ENCODE results near the gene ADRA1B.

ADRA1B gene

GRCh38 chr5:159915904-159916840 lies at the start of gene ADRA1B:
Gene ADRA1B (plus strand): TSS chr5:159916482. CDS start chr5:159916906, 424 bp downstream.
- no peak for DNase-seq (ENCODE audit: low spot score)

- no peak for DNase-seq (ENCODE audit: low spot score)
These were observed 42.6 kb upstream of the ADRA1B start for GRCh38 chr5:159873680-159874079.

DNA sequence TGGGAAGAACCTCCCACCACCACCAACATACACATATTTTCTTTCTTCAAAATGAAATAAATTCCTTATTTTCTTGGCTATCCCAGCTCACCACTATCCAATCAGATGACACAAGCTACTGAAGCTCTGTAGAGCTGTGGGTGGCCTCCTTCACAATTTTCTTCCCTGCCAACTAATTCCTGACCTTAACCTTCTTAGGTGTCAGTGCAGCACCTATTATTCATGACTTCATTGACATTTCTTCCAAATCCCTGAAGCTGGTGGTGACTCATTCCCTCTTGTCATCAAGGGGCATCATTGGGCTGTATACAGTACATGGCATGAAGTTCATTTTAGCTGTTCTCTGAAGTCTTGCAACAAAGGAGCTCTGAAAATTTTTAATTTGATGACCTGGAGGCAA lies 42.0 kb upstream of the ADRA1B start:
- peak; percentile 13 for DNase-seq (ENCODE audit: low spot score)

GRCh38 chr5:159877016-159877415 lies 39.3 kb upstream of the ADRA1B start:
- no peak for DNase-seq (ENCODE audit: low spot score)

GRCh38 chr5:159877894-159878448 lies 38.3 kb upstream of the ADRA1B start:
- DNase-seq (ENCODE audit: low spot score) = no peak

DNA sequence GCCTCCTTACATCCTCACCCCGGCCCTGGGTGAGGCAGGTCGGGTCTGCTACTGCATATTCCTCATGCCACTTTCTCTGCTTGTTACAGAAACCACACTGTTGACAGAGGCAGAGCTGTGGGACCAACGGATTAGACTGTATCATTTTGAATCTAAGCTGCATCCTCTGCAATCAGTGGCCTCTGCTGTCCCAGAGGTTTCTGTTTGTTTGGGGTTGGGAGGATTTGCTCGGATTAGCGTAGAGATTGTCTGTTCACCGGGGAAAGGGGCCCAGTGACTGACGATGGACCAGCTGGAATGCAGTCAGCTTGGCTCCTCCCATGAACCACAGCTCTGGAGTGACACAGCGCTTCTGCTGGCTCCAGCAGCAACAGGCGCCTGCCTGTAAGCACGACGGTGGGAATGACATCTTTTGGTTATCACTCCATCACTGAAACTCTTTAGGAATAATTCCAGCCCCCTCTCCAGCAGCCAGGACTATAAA lies 37.3 kb upstream of the ADRA1B start:
- peak; percentile 58 for DNase-seq (ENCODE audit: low spot score)

- no peak for DNase-seq (ENCODE audit: low spot score)
These were observed 35.6 kb upstream of the ADRA1B start for GRCh38 chr5:159880676-159881075.

DNA sequence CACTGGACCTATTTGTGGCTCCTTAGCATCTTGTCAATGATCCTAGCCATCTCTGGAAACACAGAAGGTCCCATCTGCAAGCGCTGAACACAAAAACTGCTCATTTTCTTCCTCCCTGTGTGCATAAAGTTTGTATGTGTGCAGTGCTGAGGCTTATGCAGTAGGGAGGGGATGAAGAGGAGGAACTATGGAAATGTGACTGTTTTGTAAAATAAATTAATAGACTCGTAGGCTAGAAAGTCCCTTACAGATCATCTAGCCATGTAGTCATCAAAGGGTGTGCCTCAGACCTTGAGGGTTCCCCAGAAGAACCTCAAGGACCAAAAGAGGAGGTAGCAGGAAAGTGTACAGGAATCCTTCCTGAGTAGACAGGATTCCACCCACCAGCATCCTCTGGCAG lies 34.3 kb upstream of the ADRA1B start:
- DNase-seq (ENCODE audit: low spot score) = no peak

- DNase-seq (ENCODE audit: low spot score) = peak; percentile 39
These were observed 32.7 kb upstream of the ADRA1B start for GRCh38 chr5:159883522-159883950.

DNA sequence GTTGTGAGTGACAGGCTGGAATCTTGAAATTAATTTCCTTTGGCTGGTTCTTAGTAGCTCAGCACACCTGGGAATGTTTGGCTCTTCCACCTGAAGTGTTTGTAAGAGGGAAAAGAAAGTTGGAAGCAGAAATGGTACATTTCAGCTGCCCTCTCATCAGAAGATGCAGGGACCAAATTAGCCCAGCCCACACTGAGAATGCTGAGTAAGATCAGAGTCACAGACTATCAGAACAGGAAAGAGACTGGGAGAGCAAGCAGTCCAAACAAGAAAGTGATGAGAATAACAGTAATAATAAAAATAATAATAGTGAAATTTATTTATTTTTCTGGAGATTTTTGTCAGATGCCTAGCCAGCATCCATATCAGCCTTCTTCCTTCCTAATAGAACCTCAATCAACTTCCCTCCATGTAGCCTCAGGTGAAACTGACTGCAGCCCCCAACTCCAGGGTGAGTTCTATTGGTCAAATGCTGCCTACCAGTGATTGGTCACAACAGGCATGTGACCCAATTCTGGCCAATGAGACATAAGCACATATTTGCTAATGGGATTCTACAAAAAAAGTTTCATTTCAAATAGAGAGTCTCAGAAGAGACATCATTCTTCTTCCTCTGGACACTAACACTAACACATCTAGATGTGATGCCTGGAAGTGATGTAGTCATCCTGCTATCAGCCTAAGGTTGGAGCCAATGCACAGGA lies 31.2 kb upstream of the ADRA1B start:
- no peak for DNase-seq (ENCODE audit: low spot score)

- no peak for DNase-seq (ENCODE audit: low spot score)
These were observed 30.0 kb upstream of the ADRA1B start for GRCh38 chr5:159886296-159886695.

DNA sequence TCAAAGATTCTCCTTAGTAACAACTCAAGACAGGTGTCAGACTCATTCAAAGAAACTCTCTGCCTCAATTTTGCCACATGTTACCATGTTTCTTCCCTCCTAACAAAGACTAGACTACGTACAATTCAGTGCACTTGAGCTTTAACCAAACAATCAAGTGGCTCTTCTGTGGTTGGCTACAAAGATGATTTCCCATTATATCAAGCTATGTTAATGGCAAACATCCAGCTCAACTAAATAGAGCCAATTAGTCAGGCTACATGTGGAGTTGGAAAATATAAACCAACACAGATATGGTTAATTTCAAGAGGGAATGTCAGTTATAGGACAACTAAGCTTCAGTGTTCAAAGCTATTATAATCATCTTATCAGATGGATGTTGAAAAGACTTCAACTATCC lies 29.2 kb upstream of the ADRA1B start:
- DNase-seq (ENCODE audit: low spot score) = no peak

GRCh38 chr5:159888860-159889259 lies 27.4 kb upstream of the ADRA1B start:
- DNase-seq (ENCODE audit: low spot score) = no peak

DNA sequence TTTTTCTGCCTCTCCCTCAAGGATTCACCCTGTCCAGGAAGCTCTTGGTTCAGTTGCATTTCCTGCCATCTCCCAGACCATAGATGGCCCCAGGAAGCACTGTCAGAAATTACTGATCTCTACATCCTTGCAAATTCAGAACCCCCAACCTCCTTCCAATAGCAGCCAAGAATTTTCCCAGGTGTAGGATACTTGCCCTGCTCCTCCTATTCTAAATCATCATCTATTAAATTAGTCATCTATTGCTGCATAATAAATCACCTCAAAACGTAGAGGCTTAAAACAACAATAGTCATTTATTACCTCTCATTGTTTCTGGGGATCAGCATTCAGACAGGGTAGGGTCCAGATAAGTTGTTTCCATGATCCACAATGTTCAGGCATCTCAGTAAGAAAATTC lies 26.1 kb upstream of the ADRA1B start:
- no peak for DNase-seq (ENCODE audit: low spot score)

GRCh38 chr5:159891371-159891770 lies 24.9 kb upstream of the ADRA1B start:
- DNase-seq (ENCODE audit: low spot score) = no peak

DNA sequence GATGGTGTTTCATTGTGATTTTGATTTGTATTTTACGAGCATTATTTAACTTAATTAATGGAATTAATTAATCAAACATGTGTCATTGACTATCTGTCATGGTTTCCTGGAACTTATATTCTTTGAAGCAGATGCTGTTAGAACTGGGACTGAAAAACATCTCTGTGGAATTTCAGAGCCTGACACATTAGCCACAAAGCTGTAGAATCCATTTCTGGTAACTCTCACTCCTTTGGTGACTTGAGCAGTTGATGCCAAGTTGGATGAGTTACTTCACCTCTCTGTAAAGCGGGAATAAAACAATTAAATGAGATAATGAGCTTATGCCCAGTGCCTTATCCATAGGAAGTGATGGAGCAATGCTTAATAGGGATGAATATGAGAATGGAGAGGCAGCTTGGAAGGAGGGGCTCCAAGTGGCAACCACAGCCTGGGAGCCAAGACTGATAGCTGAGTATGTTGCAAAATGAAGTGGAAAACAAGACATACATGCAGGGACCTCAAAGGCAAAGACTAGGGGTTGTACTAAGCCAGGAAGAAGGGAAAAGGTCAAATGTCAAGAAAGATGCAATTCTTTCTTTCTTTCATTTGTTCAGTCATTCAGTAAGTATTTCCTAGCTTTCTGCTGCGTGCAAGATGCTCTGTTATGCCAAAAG lies 23.1 kb upstream of the ADRA1B start:
- peak; percentile 20 for DNase-seq (ENCODE audit: low spot score)

DNA sequence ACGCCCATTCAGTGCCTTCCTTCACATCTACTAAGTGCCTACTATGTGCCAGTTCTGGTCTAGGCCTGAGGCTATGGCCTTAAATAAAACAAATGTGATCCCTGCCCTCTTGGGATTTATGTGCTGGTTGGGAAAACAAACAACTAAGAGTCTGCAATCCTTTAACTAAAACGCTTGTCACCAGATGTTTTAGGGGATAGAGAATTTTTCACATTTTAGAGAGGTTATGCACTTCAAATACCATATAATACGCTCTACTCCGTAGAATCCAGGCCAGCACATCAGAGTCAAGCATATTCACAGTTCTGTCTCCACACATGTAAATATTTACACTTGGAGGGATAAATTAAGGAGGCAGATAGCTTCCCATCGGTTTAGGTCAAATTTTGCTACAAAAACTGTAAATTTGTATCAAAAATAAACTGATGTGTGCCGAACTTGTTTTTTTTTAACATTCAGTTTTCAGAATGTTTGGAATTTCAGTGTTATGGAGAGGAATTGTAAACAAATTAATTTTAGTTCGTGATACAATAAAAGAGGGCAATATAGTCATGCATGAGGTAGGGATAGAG lies 22.0 kb upstream of the ADRA1B start:
- no peak for DNase-seq (ENCODE audit: low spot score)

DNA sequence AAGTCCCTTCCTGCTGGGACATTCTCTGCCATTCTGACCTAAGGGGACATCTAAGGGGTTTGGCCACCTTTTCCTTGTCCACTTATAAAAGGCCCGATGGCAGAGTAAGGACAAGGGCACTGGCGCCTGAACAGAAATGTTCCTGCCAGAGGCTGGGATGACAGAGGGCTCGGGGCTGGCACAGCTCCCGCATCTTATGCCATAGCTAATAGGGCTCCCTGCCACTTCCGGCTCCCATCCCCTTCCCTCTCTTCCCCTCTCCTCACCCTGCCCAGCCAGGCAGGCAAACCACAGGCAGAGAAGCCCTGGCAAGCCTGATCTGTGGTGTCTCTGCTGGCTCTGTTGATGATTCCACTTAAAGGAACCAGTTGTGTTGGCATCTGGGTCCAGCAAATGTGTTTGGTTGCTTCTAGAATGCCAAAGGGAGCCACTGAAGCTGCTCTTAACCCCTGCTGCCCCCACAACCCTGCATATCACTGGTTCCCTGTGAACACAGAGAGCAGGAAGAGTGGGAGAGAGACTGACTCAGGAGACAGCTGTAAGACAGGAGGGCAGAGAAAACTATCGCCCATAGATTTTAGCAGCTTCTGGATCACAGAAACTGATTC lies 18.4 kb upstream of the ADRA1B start:
- DNase-seq (ENCODE audit: low spot score) = no peak

GRCh38 chr5:159899067-159900049 lies 16.9 kb upstream of the ADRA1B start:
- DNase-seq (ENCODE audit: low spot score) = no peak

DNA sequence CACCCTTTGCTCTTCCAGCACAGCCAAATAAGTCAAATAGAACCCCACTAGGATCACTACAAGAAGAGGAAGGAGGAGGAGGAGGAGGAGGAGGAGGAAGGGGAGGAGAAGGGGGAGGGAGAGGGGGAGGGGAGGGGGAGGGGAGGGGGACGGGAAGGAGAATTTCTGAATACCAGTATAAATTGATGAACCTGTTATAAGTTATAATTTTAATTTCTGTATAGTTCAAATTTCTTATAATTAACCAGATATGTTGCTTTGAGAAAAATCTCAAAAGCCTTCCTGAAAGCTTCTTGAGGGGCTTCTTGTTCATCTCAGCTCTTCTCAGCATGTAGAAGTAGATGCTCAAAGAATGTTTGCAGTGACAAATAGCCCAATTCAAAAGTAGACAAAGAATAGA lies 15.0 kb upstream of the ADRA1B start:
- DNase-seq (ENCODE audit: low spot score) = no peak
